Psoas muscle (tissue), 8 donors: ENCODE results near the gene AOPEP. TPM values are rescaled to one million over a fixed set of nuclear protein-coding genes. Genes with fewer than 3 reads are reported as not detected.

Experiments
- ATAC-seq, 4 donors: fragments of 200-7000 bp; cut with Tn5 transposase; one replicate each; pipeline ENCODE4 v1.9.1; 2020; ENCODE audit warnings: moderate library complexity in 3 of 4, mild to moderate bottlenecking in 2 of 4
- DNase-seq, 2 donors: peaks; one replicate each; pipeline ENCODE4 v3.0.0-alpha.2; 2020
- H3K27ac ChIP-seq: fragments of 200-600 bp; one replicate; pipeline ENCODE4 v1.8.0; 2022
- H3K27me3 ChIP-seq, 3 donors: fragments of 200-600 bp in 1 of 3; one replicate each; pipeline versions ENCODE4 v1.6.1 to v1.8.0; 2013 to 2022; ENCODE audit warnings: low read length in 2 of 3, mild to moderate bottlenecking in 2 of 3, moderate library complexity in 1 of 3; ENCODE audit not compliant: insufficient read depth in 3 of 3
- H3K36me3 ChIP-seq, 2 donors: fragments of 200-600 bp in 1 of 2; one replicate each; pipeline versions ENCODE4 v1.6.1 to v1.8.0; 2013 to 2022; ENCODE audit warnings: low read depth in 1 of 2, mild to moderate bottlenecking in 1 of 2, moderate library complexity in 1 of 2; ENCODE audit not compliant: insufficient read depth in 1 of 2
- H3K4me1 ChIP-seq: fragments of 200-600 bp; one replicate; pipeline ENCODE4 v1.8.0; 2022
- H3K4me3 ChIP-seq: fragments of 200-600 bp; one replicate; pipeline ENCODE4 v1.8.0; 2022; ENCODE audit warnings: mild to moderate bottlenecking
- H3K9me3 ChIP-seq: fragments of 200-600 bp; one replicate; pipeline ENCODE4 v1.8.0; 2022
- whole genome bisulfite sequencing, 3 donors: extraction: QIAGEN DNeasy Blood & Tissue Kit; methylation state at CpG; one replicate each; pipeline versions ENCODE4 v1.1.6 to v1.1.7; 2013; 5-methylcytosine and 5-hydroxymethylcytosine counted together
- intact Hi-C, 2 donors: fragments of 100-400 bp; cut with DNase I; formaldehyde crosslinking; loops; one replicate each; pipeline versions ENCODE4 v1.11.0 to v1.14.2; 2022
- polyA plus RNA-seq, 3 donors: library from polyadenylated mRNA; stranded (reverse); fragments of 200-250 nt; gene quantifications; one replicate each; pipeline ENCODE4 v1.2.3, GENCODE V29; 2013
- total RNA-seq, 4 donors: library from RNA; stranded (reverse); fragmentation: NEBNext Ultra II Directional in 2 of 4; extraction: Animal tissue kit (Norgen Biotek cat#: 25700) in 2 of 4; gene quantifications; one replicate each; pipeline versions ENCODE4 v1.2.1 to v1.2.4, GENCODE V29; 2021 to 2023
- TF ChIP-seq, protein P1 (sequence below): fragments of 200-600 bp; IDR thresholded peaks from one replicate; pipeline ENCODE4 v1.8.0; 2022; ENCODE audit warnings: antibody characterized with exemption
- donor health status: healthy with polysubstance abuse.
- donor health status: DM: no; HTN: no; CAD: no; lungs with moderate emphysema.
- donor health status: Bipolar disorder and iron deficiency.
- donor health status: healthy.
- donor health status: DM: yes; HTN: yes; CAD: no.
- donor health status: DM: no; HTN: no; CAD: no.
- donor health status: DM: no; HTN: no; CAD: no.
- donor health status: DM: yes; HTN: yes; CAD: no.

AOPEP gene
- total and polyA plus RNA-seq, 7 donors = 46.4 to 96.9 (median 78.6) TPM

DNA sequence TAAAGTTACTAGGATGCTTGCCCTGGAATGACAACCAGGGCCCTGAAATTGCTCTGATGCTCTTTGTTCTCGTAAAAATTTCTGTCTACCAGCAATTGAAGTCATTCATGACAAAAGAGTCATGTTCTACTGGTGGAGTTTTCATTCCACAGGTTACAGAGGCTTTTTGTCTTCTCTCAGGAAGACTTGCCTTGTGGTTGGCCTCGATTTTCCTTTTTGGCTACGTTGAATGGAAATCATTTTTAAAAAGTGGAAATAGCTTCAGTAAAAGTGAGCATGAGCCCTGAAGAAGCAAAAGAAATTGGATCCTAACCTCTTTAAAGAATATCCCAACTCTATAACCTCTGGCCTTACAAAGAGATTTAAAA, 255.2 kb downstream of the AOPEP start:
- no peaks in the 10 kb centered on the region for H3K36me3 ChIP-seq
- TF ChIP-seq, protein P1, sequence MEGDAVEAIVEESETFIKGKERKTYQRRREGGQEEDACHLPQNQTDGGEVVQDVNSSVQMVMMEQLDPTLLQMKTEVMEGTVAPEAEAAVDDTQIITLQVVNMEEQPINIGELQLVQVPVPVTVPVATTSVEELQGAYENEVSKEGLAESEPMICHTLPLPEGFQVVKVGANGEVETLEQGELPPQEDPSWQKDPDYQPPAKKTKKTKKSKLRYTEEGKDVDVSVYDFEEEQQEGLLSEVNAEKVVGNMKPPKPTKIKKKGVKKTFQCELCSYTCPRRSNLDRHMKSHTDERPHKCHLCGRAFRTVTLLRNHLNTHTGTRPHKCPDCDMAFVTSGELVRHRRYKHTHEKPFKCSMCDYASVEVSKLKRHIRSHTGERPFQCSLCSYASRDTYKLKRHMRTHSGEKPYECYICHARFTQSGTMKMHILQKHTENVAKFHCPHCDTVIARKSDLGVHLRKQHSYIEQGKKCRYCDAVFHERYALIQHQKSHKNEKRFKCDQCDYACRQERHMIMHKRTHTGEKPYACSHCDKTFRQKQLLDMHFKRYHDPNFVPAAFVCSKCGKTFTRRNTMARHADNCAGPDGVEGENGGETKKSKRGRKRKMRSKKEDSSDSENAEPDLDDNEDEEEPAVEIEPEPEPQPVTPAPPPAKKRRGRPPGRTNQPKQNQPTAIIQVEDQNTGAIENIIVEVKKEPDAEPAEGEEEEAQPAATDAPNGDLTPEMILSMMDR = no peak
- H3K27ac ChIP-seq = no peak overlapping the region
- intact Hi-C loops = no loop called here
- H3K9me3 ChIP-seq = no peaks in the 10 kb centered on the region
- H3K4me3 ChIP-seq = no peak overlapping the region
- no peaks in the 10 kb centered on the region for H3K27me3 ChIP-seq
- ATAC-seq = no peak
- 76 to 90% (median 77%) methylated on average over 3 of the region's 3 CpGs for WGBS, 3 donors
- no peaks in the 10 kb centered on the region for H3K4me1 ChIP-seq
- DNase-seq = no peak

DNA sequence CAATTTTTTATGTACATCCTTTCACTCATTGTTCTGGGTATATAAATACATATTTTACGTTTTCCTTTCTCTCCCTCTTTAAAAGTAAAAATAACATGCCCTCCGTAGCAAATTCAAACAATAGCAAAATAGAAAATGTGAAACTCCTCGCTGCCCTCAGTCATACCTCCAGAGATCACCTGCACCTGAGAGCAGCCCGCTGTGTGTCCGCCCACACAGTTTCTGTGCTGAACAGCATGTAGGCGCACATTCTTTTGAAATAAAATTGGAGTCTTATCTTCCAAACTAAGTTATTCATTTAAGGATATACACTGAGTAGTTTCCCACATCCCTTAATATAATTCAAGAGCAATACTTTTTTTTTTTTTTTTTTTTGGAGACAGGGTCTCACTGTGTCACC, 255.7 kb downstream of the AOPEP start:
- DNase-seq (no peak), ATAC-seq (no peak)
- TF ChIP-seq, protein P1 = no peak
- H3K9me3 ChIP-seq = no peaks in the 10 kb centered on the region
- no peak overlapping the region for H3K27ac ChIP-seq
- intact Hi-C loops = no loop called here
- H3K36me3 ChIP-seq = no peaks in the 10 kb centered on the region
- H3K4me1 ChIP-seq = no peaks in the 10 kb centered on the region
- no peak overlapping the region for H3K4me3 ChIP-seq
- WGBS, 3 donors = 93 to 97% (median 93%) methylated on average over 6 of the region's 6 CpGs
- no peaks in the 10 kb centered on the region for H3K27me3 ChIP-seq

DNA sequence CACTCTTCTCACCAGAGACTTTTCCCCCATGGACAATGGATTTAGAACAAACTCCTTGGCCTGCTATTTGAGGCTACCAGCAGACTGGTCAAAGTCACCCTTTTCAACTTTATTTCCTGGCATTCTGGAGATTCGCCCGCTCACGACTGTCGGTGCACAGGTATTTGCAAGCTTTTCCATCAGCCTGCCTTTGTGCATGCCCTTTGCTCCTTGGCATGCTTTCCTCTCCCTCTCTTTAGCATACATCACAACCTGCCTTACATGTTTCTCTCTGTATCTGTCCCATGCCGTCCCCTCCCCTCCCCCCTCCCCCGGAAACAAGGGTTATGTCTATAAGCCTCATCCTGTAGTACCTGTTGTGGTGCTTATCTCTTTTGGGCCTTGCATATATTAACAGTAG, 257.1 kb downstream of the AOPEP start:
- Histone ChIP-seq H3K27ac (no peak overlapping the region), H3K4me1 (no peaks in the 10 kb centered on the region), H3K9me3 (no peaks in the 10 kb centered on the region), H3K4me3 (no peak overlapping the region), H3K27me3 (no peaks in the 10 kb centered on the region), H3K36me3 (no peaks in the 10 kb centered on the region)
- DNase-seq (no peak), ATAC-seq (no peak)
- TF ChIP-seq, protein P1 = no peak
- intact Hi-C loops = no loop called here
- 91 to 99% (median 94%) methylated on average over 6 of the region's 6 CpGs for WGBS, 3 donors

DNA sequence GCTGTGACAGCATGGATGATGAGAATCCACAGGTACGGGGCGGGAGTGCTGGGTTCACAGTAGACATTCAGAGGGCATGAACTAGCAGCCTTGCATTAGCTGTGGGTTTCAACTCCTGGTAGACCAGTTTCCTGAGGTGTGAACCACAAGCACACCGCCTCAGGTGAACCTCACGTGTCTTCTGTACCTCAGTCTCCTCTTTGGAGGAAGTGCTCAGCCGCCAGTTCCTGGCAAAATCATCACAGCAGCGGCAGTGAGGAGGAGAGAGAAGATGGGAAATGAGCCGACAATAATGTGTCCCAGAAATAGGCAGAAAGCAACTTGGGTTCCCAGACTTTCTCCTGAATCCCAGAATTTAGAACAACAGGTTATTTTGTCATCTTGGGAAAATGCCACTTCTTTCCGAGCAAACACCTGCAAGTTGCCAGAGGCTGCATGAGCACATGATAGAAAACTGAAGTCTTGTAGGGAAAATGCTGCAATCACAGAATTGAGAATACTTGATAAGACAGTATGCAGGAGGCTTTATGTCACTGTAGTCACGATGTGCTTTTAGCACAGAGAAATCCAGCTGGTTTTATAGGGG, 258.5 kb downstream of the AOPEP start:
- Histone ChIP-seq H3K4me1 (no peaks in the 10 kb centered on the region), H3K27ac (no peak overlapping the region), H3K36me3 (no peaks in the 10 kb centered on the region), H3K9me3 (no peaks in the 10 kb centered on the region), H3K27me3 (no peaks in the 10 kb centered on the region), H3K4me3 (no peak overlapping the region)
- intact Hi-C loops = no loop called here
- ATAC-seq = no peak
- DNase-seq = no peak
- TF ChIP-seq, protein P1 = no peak
- WGBS, 3 donors = 89 to 94% (median 94%) methylated on average over 9 of the region's 9 CpGs

DNA sequence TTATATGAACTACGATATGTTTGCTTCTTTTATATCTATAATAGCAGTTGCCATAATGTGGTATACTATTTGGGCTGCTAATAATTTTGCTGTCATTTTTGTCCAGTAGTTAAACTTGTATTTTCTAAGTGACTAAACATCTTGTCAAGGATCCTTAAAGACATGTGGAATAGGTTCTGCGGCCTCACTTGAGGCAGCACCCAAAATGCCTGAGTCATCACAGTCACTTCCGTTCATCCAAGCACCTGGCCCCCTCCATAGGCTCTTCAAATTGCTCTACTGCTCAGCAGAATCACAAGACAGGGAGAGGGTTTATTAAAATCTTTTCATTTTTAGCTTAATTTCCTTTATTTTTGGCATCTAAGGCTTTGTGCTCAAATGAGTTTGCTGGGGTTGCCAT, 259.1 kb downstream of the AOPEP start:
- TF ChIP-seq, protein P1 = no peak
- Histone ChIP-seq H3K9me3 (no peaks in the 10 kb centered on the region), H3K27me3 (no peaks in the 10 kb centered on the region), H3K27ac (no peak overlapping the region), H3K4me1 (no peaks in the 10 kb centered on the region), H3K4me3 (no peak overlapping the region), H3K36me3 (no peaks in the 10 kb centered on the region)
- intact Hi-C loops = no loop called here
- WGBS, 3 donors = 81 to 94% (median 84%) methylated on average over 3 of the region's 3 CpGs
- no peak for ATAC-seq
- no peak for DNase-seq
